Adrenal gland (tissue), 5 donors: ENCODE measurements around the gene NECAB2.

Experiments used
- POLR2A ChIP-seq, 2 donors: fragments of 450-650 bp; IDR thresholded peaks; one replicate each; pipeline ENCODE4 v1.6.1; 2017; ENCODE audit warnings: antibody characterized with exemption in 2 of 2, mild to moderate bottlenecking in 2 of 2, moderate library complexity in 1 of 2
- TF ChIP-seq, protein P1 (sequence below), 6 experiments: fragments of 450-650 bp in 4 of 6; fragments of 200-600 bp in 2 of 6; sonication (generic) in 1 of 6; IDR thresholded peaks; 1 replicate in 5 of 6; 2 replicates in 1 of 6; pipeline versions ENCODE4 v1.5.1 to v1.8.0; 2016 to 2021; ENCODE audit warnings: antibody characterized with exemption in 6 of 6, mild to moderate bottlenecking in 2 of 6, moderate library complexity in 1 of 6
- donor health status: DM: no; HTN: no; CAD: no.

GRCh38 chr16:83963277-83964119 lies 4.5 kb upstream of the NECAB2 start:
- peak in 1 of 2 donors; percentile 13 for TF ChIP-seq POLR2A (IDR thresholded peaks at IDR 0.05)
- TF ChIP-seq, protein P1, sequence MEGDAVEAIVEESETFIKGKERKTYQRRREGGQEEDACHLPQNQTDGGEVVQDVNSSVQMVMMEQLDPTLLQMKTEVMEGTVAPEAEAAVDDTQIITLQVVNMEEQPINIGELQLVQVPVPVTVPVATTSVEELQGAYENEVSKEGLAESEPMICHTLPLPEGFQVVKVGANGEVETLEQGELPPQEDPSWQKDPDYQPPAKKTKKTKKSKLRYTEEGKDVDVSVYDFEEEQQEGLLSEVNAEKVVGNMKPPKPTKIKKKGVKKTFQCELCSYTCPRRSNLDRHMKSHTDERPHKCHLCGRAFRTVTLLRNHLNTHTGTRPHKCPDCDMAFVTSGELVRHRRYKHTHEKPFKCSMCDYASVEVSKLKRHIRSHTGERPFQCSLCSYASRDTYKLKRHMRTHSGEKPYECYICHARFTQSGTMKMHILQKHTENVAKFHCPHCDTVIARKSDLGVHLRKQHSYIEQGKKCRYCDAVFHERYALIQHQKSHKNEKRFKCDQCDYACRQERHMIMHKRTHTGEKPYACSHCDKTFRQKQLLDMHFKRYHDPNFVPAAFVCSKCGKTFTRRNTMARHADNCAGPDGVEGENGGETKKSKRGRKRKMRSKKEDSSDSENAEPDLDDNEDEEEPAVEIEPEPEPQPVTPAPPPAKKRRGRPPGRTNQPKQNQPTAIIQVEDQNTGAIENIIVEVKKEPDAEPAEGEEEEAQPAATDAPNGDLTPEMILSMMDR (IDR thresholded peaks at IDR 0.05) = no peak
